Astrocyte of the spinal cord (primary cell): Measurements from ENCODE around the gene CCDC124.

Source experiments
- DNase-seq: peaks from one replicate; pipeline ENCODE4 v3.0.0; 2011; ENCODE audit warnings: low read depth, low spot score
- H3K4me3 ChIP-seq: 2 replicates; pipeline ENCODE4 v1.5.1; 2011; ENCODE audit warnings: low read depth, mild to moderate bottlenecking, low read length, moderate library complexity
- CTCF ChIP-seq: IDR thresholded peaks from 2 replicates; pipeline ENCODE4 v1.5.1; 2012; ENCODE audit warnings: low read depth, mild to moderate bottlenecking, low read length, inconsistent platforms
- in situ Hi-C: cut with HindIII; loops from 2 replicates; pipeline ENCODE4 v1.10.0; 2017; ENCODE audit warnings: low sequenced_read_pairs

CCDC124 gene

GRCh38 chr19:17966550-17967256, 33.9 kb downstream of the CCDC124 start, which contains the start of gene KCNN1:
KCNN1 (plus strand) TSS chr19:17967107; CDS start chr19:17973889, 6,782 bp downstream.
- TF ChIP-seq CTCF, result no peak
- in situ Hi-C loops, result no loop called here
- DNase-seq, result no peak
- H3K4me3 ChIP-seq, result no peak within 1 kb of the TSS

- in situ Hi-C loops, result no loop called here
- H3K4me3 ChIP-seq, result no peak overlapping the region
- TF ChIP-seq CTCF, result no peak
- DNase-seq, result no peak
Observed at GRCh38 chr19:17967257-17968051, 34.6 kb downstream of the CCDC124 start.

- TF ChIP-seq CTCF, result no peak
- DNase-seq, result no peak
- in situ Hi-C loops, result no loop called here
Observed at GRCh38 chr19:17968362-17968761, 35.5 kb downstream of the CCDC124 start.

GRCh38 chr19:17969096-17969792, 36.4 kb downstream of the CCDC124 start:
- in situ Hi-C loops, result no loop called here
- no peak for DNase-seq
- no peak overlapping the region for H3K4me3 ChIP-seq
- TF ChIP-seq CTCF, result no peak

More at GRCh38 chr19:17968362-17968761, 35.5 kb downstream of the CCDC124 start:
- no peak overlapping the region for H3K4me3 ChIP-seq

GRCh38 chr19:17972230-17972629, 39.4 kb downstream of the CCDC124 start:
- no peak overlapping the region for H3K4me3 ChIP-seq
- DNase-seq, result no peak
- TF ChIP-seq CTCF, result no peak
- in situ Hi-C loops, result no loop called here

GRCh38 chr19:17973759-17974158, 40.9 kb downstream of the CCDC124 start:
- TF ChIP-seq CTCF, result no peak
- in situ Hi-C loops, result no loop called here
- H3K4me3 ChIP-seq, result no peak overlapping the region
- DNase-seq, result no peak
